HCT116 (cell line): Measurements from ENCODE around the gene HNRNPU. TPM values are rescaled to one million over a fixed set of nuclear protein-coding genes. Genes with fewer than 3 reads are reported as not detected.
"Not testable (repeated sequence)": the region's sequence is repeated elsewhere in the genome, so short reads cannot be mapped to it uniquely, and the experiment has no call there.

Experiments used
- ATAC-seq: fragments of 200-7000 bp; cut with Tn5 transposase; 2 replicates; pipeline ENCODE4 v1.9.1; 2020; ENCODE audit warnings: mild to moderate bottlenecking, moderate library complexity
- BruUV-seq: library from RNA; stranded (reverse); fragments of 400-500 nt; replicated peaks from 2 replicates; lab custom pipeline; 2021; lab: Mats Ljungman, UMichigan
- CTCF ChIA-PET: fragments of 300-600 bp; sonication (Branson Sonifier 250); formaldehyde crosslinking; loops from one replicate; lab custom pipeline; 2021; ENCODE audit warnings: antibody characterized with exemption; lab: Charles Lee
- POLR2A ChIA-PET: fragments of 300-600, 350-600 bp; sonication (Branson Sonifier 250); formaldehyde crosslinking; loops from one replicate; lab custom pipeline; 2021; ENCODE audit warnings: antibody characterized with exemption; lab: Charles Lee
- RAD21 ChIA-PET, 2 experiments: fragments of 300-600 bp; sonication (Branson Sonifier 250); formaldehyde crosslinking; loops; one replicate each; lab custom pipeline; 2023; ENCODE audit warnings: low total read pairs in 2 of 2; ENCODE audit not compliant: uncharacterized antibody in 2 of 2, unreplicated experiment in 2 of 2, low non-redundant PET in 1 of 2; lab: Charles Lee
- DNase-seq: peaks from one replicate; pipeline ENCODE4 v3.0.0-alpha.2; 2010; ENCODE audit warnings: low read depth, low spot score
- H2AFZ ChIP-seq: fragments of 200-600 bp; shearing (Covaris generic), sonication (generic); 2 replicates; pipeline ENCODE4 v1.6.1; 2017; ENCODE audit warnings: low read depth, mixed run types, mixed read lengths, antibody characterized with exemption, low read length; ENCODE audit not compliant: poor library complexity, severe bottlenecking
- H3K27ac ChIP-seq: 2 replicates; pipeline ENCODE4 v1.5.1; 2012; ENCODE audit warnings: low read depth, low read length
- H3K27me3 ChIP-seq: fragments of 200-600 bp; sonication (generic); 2 replicates; pipeline ENCODE4 v1.6.1; 2016; ENCODE audit warnings: mixed run types, low read length, mixed read lengths; ENCODE audit not compliant: insufficient read depth
- H3K36me3 ChIP-seq, 2 experiments: fragments of 200-500 bp in 1 of 2; fragments of 200-600 bp in 1 of 2; sonication (Bioruptor generic) in 1 of 2; sonication (generic) in 1 of 2; 2 replicates each; pipeline versions ENCODE4 v1.5.1 to v1.6.1; 2014 to 2016; ENCODE audit warnings: low read length in 2 of 2, inconsistent platforms in 1 of 2, mixed read lengths in 1 of 2, mixed run types in 1 of 2; ENCODE audit not compliant: insufficient read depth in 2 of 2, control insufficient read depth in 1 of 2
- H3K4me1 ChIP-seq, 2 experiments: fragments of 200-600 bp in 1 of 2; sonication (generic) in 1 of 2; 2 replicates each; pipeline versions ENCODE4 v1.5.1 to v1.6.1; 2012 to 2017; ENCODE audit warnings: low read length in 2 of 2, inconsistent platforms in 1 of 2, mild to moderate bottlenecking in 1 of 2, mixed read lengths in 1 of 2, mixed run types in 1 of 2, moderate library complexity in 1 of 2; ENCODE audit not compliant: insufficient read depth in 2 of 2, control insufficient read depth in 1 of 2
- H3K4me2 ChIP-seq: fragments of 200-600 bp; sonication (generic); 2 replicates; pipeline ENCODE4 v1.6.1; 2017; ENCODE audit warnings: mixed run types, low read length, mixed read lengths
- H3K4me3 ChIP-seq, 2 experiments: fragments of 200-600 bp in 1 of 2; sonication (generic) in 1 of 2; replicated peaks in 1 of 2; 2 replicates each; pipeline ENCODE4 v1.5.1; 2011 to 2016; ENCODE audit warnings: low read length in 2 of 2, control low read depth in 1 of 2, low read depth in 1 of 2, mild to moderate bottlenecking in 1 of 2, mixed read lengths in 1 of 2, mixed run types in 1 of 2
- H3K79me2 ChIP-seq: fragments of 200-600 bp; sonication (generic); 2 replicates; pipeline ENCODE4 v1.6.1; 2017; ENCODE audit warnings: mild to moderate bottlenecking, mixed run types, low read length, moderate library complexity, mixed read lengths; ENCODE audit not compliant: insufficient read depth
- H3K9ac ChIP-seq: fragments of 200-600 bp; sonication (generic); 2 replicates; pipeline ENCODE4 v1.6.1; 2016; ENCODE audit warnings: low read length, mixed read lengths
- H3K9me2 ChIP-seq: fragments of 200-600 bp; sonication (generic), shearing (Covaris generic); 2 replicates; pipeline ENCODE4 v1.6.1; 2017; ENCODE audit warnings: mixed run types, mild to moderate bottlenecking, moderate library complexity; ENCODE audit not compliant: insufficient read depth
- H3K9me3 ChIP-seq, 2 experiments: fragments of 200-500 bp in 1 of 2; fragments of 200-600 bp in 1 of 2; sonication (Bioruptor generic) in 1 of 2; sonication (generic) in 1 of 2; 2 replicates each; pipeline ENCODE4 v1.6.1; 2014 to 2017; ENCODE audit warnings: low read length in 2 of 2, mixed read lengths in 2 of 2, inconsistent platforms in 1 of 2, low read depth in 1 of 2, mild to moderate bottlenecking in 1 of 2, mixed run types in 1 of 2, moderate library complexity in 1 of 2; ENCODE audit not compliant: control insufficient read depth in 1 of 2, insufficient read depth in 1 of 2
- H4K20me1 ChIP-seq: fragments of 200-600 bp; sonication (generic), shearing (Covaris generic); 2 replicates; pipeline ENCODE4 v1.6.1; 2017; ENCODE audit warnings: mixed run types, mild to moderate bottlenecking, moderate library complexity; ENCODE audit not compliant: insufficient read depth
- intact Hi-C: fragments of 100-400 bp; cut with micrococcal nuclease; formaldehyde crosslinking; loops from 2 replicates; pipeline ENCODE4 v1.10.0; 2022
- total RNA-seq: library from RNA; stranded (reverse); gene quantifications from one replicate; pipeline ENCODE4 v1.2.1, GENCODE V29; 2021; ENCODE audit not compliant: unreplicated experiment
- TF ChIP-seq, protein P1 (sequence below), 3 experiments: fragments of 200-600 bp in 1 of 3; sonication (generic) in 1 of 3; IDR thresholded peaks in 2 of 3; conservative IDR thresholded peaks in 1 of 3; 2 replicates each; pipeline ENCODE4 v1.5.1; 2012 to 2017; ENCODE audit warnings: low read depth in 2 of 3, low read length in 2 of 3, antibody characterized with exemption in 1 of 3, borderline replicate concordance in 1 of 3, control low read depth in 1 of 3, mild to moderate bottlenecking in 1 of 3, mixed read lengths in 1 of 3, mixed run types in 1 of 3, moderate library complexity in 1 of 3; ENCODE audit not compliant: insufficient read depth in 1 of 3
- TF ChIP-seq, protein P2 (sequence below): IDR thresholded peaks from 2 replicates; pipeline ENCODE4 v1.6.1; 2012

Gene HNRNPU
- total RNA-seq, 1 experiment from 2014 or later: 424 TPM

- TF ChIP-seq, protein P1, sequence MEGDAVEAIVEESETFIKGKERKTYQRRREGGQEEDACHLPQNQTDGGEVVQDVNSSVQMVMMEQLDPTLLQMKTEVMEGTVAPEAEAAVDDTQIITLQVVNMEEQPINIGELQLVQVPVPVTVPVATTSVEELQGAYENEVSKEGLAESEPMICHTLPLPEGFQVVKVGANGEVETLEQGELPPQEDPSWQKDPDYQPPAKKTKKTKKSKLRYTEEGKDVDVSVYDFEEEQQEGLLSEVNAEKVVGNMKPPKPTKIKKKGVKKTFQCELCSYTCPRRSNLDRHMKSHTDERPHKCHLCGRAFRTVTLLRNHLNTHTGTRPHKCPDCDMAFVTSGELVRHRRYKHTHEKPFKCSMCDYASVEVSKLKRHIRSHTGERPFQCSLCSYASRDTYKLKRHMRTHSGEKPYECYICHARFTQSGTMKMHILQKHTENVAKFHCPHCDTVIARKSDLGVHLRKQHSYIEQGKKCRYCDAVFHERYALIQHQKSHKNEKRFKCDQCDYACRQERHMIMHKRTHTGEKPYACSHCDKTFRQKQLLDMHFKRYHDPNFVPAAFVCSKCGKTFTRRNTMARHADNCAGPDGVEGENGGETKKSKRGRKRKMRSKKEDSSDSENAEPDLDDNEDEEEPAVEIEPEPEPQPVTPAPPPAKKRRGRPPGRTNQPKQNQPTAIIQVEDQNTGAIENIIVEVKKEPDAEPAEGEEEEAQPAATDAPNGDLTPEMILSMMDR (IDR thresholded peaks at IDR 0.05 in 2 of 3, conservative IDR thresholded peaks at IDR 0.05 in 1 of 3; ENCODE audit: borderline replicate concordance in 1 of 3, insufficient read depth in 1 of 3, low read depth in 2 of 3, low read length in 2 of 3): peak in 2 of 3 experiments; percentile 13 to 23; a peak in 2 of 6 replicates
- TF ChIP-seq, protein P2, sequence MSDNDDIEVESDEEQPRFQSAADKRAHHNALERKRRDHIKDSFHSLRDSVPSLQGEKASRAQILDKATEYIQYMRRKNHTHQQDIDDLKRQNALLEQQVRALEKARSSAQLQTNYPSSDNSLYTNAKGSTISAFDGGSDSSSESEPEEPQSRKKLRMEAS: no peak
Measured at GRCh38 chr1:244833734-244834542, 30.4 kb downstream of the HNRNPU start (continued).

- H3K9me3 ChIP-seq, RAD21 ChIA-PET, ATAC-seq, H3K9me2 ChIP-seq, DNase-seq, BruUV-seq, H3K27me3 ChIP-seq, H2AFZ ChIP-seq, H4K20me1 ChIP-seq, H3K36me3 ChIP-seq: not testable (repeated sequence)
- CTCF ChIA-PET: interaction anchor here (0.9 to 1.0 kb wide), 2 partner anchors 209 to 230 kb away, joined by 3 to 4 read pairs; no protein-coding TSS in a partner anchor
- H3K9ac ChIP-seq: peak overlapping the region; percentile 94
- POLR2A ChIA-PET: interaction anchor here (2.5 kb wide), 1 partner anchor 28 kb away, joined by 7 read pairs; no protein-coding TSS in a partner anchor
- peak overlapping the region; percentile 86 for H3K4me2 ChIP-seq
- peak overlapping the region; percentile 88 to 91; a peak in 3 of 4 replicates for H3K4me3 ChIP-seq
- H3K4me1 ChIP-seq: peaks cover 25 to 70% of the 10 kb centered on the region in 2 experiments
- intact Hi-C loops: loop anchor here (10.0 kb wide), 1 partner anchor 1322 kb away; no protein-coding TSS in a partner anchor
- peaks cover 27% of the 10 kb centered on the region for H3K79me2 ChIP-seq
- peak overlapping the region; percentile 89 for H3K27ac ChIP-seq
Measured at GRCh38 chr1:244833260-244833659, 31.1 kb downstream of the HNRNPU start.
